Measurements from ENCODE around the gene TMEM266.

DNA sequence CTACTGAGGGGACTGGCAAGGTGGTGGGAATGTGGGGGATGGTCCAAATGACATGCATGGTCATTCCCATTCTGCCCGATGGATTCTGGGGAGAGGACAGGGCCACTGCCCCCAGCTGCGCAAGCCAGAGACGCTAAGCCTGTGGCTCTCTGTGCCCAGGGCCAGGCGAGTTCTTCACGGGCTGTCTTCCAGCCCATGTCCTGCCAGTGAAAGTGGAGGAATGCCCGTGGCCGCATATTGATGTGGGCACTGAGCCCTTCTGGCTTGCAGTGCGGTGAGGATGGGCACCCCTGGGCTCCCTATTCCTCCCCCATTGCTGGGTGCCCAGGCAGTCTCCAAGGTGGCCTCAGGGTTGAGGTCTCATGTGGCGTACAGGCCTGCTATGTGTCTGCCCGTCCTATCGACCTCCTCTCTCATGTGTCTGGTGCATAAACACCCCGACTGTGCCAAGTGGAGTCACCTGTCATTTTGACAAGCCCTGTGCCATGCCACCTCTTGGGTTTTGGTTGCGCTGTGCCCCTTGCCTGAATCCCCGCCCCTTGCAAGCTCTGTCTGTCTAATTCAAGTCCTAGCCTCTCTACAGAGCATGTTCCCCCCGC lies 116.8 kb downstream of the TMEM266 start:
- TF ChIP-seq, protein P1, sequence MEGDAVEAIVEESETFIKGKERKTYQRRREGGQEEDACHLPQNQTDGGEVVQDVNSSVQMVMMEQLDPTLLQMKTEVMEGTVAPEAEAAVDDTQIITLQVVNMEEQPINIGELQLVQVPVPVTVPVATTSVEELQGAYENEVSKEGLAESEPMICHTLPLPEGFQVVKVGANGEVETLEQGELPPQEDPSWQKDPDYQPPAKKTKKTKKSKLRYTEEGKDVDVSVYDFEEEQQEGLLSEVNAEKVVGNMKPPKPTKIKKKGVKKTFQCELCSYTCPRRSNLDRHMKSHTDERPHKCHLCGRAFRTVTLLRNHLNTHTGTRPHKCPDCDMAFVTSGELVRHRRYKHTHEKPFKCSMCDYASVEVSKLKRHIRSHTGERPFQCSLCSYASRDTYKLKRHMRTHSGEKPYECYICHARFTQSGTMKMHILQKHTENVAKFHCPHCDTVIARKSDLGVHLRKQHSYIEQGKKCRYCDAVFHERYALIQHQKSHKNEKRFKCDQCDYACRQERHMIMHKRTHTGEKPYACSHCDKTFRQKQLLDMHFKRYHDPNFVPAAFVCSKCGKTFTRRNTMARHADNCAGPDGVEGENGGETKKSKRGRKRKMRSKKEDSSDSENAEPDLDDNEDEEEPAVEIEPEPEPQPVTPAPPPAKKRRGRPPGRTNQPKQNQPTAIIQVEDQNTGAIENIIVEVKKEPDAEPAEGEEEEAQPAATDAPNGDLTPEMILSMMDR (IDR thresholded peaks at IDR 0.05; ENCODE audit: low read length) = no peak
- TF ChIP-seq EZH2phosphoT487 (IDR thresholded peaks at IDR 0.05; ENCODE audit: low read length) (no peak), EZH2 (optimal IDR thresholded peaks at IDR 0.05; ENCODE audit: low read depth, low read length) (no peak)

Data from MM.1S (cell line).